Measurements from ENCODE around the gene MAP2K7.

MAP2K7 gene

DNA sequence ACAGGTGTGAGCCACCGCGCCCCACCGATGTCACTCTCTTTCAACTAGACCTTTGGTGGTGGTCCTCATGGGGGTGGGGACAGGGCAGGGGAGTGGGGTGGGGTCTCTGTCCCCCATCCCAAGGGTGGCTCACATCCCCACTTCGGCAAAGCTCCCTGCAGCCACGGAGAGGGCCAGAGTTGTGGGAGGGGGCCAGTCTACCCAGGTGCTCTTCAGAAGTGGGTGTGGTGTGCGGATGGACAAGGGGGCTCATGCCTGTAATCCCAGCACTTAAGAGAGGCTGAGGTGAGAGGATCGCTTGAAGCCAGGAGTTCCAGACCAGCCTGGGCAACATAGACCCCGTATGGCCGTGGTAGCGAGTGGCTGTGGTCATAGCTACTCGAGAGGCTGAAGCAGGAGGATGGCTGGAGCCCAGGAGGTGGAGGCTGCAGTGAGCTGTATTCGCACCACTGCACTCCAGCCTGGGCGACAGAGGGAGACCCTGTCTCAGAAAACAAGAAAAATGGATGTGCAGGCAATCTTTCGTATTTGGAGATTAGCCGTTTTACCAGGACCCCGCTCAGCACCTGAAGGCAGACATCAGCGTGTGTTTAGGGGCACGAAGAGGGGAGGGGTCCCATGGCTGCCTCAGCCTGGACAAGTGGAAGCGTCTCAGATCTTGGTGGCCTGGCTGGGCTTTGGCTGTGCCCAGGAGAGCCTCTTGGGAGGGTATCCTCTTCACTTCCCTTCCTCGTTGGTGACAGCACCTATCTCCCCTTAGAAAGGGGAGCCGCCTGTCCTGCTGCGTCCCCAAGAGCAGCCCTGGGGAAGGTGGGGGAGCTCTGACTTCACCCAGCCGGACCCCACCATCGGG, 11.8 kb downstream of the MAP2K7 start:
- TF ChIP-seq, protein P1, sequence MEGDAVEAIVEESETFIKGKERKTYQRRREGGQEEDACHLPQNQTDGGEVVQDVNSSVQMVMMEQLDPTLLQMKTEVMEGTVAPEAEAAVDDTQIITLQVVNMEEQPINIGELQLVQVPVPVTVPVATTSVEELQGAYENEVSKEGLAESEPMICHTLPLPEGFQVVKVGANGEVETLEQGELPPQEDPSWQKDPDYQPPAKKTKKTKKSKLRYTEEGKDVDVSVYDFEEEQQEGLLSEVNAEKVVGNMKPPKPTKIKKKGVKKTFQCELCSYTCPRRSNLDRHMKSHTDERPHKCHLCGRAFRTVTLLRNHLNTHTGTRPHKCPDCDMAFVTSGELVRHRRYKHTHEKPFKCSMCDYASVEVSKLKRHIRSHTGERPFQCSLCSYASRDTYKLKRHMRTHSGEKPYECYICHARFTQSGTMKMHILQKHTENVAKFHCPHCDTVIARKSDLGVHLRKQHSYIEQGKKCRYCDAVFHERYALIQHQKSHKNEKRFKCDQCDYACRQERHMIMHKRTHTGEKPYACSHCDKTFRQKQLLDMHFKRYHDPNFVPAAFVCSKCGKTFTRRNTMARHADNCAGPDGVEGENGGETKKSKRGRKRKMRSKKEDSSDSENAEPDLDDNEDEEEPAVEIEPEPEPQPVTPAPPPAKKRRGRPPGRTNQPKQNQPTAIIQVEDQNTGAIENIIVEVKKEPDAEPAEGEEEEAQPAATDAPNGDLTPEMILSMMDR (IDR thresholded peaks at IDR 0.05; ENCODE audit: low read depth, low read length) = no peak
- peak overlapping the region; percentile 47; the same call in 1 of the 2 replicates for H3K4me3 ChIP-seq (ENCODE audit: low read depth, low read length)

DNA sequence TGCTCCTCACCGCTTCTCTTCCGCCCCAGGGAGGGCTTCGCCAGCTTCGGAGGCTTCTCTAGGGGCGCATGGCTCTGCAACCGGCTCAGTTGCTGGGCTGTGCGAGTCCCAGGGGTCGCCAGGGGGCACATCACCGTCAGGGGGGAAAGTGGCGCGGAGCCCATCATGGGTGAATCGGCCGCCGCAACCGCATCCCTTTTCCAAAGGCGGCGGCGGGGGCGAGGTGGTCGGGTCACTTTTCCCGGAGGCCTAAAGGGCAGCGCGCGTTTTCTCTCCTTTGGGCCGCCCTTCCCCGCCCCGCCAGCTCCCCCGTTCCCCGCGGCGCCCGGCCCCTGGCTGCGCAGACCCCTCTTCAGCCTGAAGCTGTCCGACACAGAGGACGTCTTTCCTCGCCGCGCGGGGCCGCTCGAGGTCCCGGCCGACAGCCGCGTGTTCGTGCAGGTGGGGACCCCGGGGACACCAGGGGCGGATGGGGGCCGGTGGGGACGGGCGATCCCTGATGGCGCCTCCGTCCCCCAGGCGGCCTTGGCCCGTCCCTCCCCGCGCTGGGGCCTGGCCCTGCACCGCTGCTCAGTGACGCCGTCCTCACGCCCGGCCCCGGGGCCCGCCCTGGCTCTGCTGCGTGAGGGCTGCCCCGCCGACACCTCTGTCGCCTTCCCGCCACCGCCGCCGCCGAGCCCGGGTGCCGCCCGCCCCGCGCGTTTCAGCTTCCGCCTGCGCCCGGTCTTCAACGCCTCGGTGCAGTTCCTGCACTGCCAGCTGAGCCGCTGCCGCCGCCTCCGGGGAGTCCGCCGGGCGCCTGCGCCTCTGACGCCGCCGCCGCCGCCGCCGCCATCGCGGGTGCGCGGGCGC, 12.7 kb downstream of the MAP2K7 start:
- peak overlapping the region; percentile 47 for H3K4me3 ChIP-seq (ENCODE audit: low read depth, low read length)
- TF ChIP-seq, protein P1 (IDR thresholded peaks at IDR 0.05; ENCODE audit: low read depth, low read length) = no peak

DNA sequence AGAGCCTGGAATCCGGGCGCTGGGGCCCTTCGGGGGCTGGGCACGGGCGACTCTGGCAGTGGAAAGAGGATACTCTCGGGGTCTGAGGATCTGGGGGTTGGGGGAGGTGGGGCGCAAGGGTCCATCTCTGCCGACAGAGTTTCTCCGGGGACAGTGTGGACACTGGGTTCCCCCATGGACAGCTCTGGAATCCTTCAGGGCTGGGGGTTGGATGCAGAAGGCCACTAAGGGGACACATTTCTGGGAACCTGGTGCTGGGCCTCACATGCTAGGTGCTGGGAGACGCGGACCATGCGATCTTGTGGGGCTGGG, 13.2 kb downstream of the MAP2K7 start:
- peak overlapping the region; percentile 14; the same call in 1 of the 2 replicates for H3K4me3 ChIP-seq (ENCODE audit: low read depth, low read length)
- TF ChIP-seq, protein P1 (IDR thresholded peaks at IDR 0.05; ENCODE audit: low read depth, low read length) = no peak

DNA sequence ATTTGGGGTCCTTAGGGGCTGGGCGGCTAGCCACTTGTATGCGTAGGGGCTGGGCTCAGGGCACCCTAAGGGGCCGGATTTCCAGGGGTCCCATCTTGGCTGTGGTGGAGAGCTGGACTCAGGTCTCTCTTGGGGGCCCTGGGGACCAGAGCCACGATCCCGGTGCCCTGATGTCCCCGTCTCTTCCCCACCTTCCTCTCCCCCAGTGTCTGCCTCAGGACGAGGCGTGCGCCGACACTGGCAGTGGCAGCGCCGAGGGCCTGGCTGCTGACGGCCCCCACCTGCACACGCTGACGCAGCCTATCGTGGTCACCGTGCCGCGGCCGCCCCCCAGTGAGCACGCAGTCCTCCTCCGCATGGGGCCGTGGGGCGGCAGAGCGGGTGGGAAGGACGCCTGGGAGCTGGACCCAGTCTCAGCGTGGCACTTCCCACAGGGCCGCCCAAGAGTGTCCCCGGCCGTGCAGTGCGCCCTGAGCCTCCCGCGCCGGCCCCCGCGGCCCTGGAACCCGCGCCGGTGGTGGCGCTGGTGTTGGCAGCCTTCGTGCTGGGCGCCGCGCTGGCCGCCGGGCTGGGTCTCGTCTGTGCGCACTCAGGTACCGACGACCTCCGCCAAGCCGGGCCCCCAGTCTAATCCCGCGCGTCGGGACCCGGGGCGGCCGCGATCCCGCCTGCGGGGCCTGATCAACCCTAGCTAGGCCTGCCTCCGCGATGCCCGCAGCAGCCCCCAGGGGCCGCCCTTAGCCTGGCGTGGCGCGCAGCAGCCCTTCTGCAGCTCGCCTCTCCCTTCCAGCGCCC, 13.8 kb downstream of the MAP2K7 start:
- TF ChIP-seq, protein P1 (IDR thresholded peaks at IDR 0.05; ENCODE audit: low read depth, low read length) = peak; percentile 60
- H3K4me3 ChIP-seq (ENCODE audit: low read depth, low read length) = peak overlapping the region; percentile 22; the same call in 1 of the 2 replicates

DNA sequence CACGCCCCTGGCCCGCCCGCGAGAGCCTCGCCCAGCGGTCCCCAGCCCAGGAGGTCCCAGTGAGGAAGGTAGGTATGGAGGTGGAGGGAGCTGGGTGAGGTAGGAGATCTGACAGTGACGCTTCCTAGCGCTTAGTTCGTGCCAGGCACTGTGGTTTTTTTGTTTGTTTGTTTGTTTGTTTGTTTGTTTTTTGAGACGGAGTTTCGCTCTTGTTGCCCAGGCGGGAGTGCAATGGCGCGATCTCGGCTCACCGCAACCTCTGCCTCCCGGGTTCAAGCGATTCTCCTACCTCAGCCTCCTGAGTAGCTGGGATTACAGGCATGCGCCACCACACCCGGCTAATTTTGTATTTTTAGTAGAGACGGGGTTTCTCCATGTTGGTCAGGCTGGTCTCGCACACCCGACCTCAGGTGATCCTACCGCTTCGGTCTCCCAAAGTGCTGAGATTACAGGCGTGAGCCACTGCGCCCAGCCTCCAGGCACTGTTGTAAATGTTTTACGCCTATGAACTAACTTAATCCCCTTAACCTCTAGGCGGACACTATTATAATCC, 14.5 kb downstream of the MAP2K7 start:
- peak overlapping the region; percentile 22; the same call in 1 of the 2 replicates for H3K4me3 ChIP-seq (ENCODE audit: low read depth, low read length)

- no peak overlapping the region for H3K4me3 ChIP-seq (ENCODE audit: low read depth, low read length)
- TF ChIP-seq, protein P1 (IDR thresholded peaks at IDR 0.05; ENCODE audit: low read depth, low read length) = no peak
These were observed 15.1 kb downstream of the MAP2K7 start for GRCh38 chr19:7918615-7919421.
